BE2C (cell line): ENCODE data around the gene PPP2R2B.

Experiments used
- DNase-seq: peaks from one replicate; pipeline ENCODE4 v3.0.0-alpha.2; 2020
- H3K27me3 ChIP-seq: fragments of 250-450 bp; sonication (Bioruptor Pico); 2 replicates; pipeline ENCODE4 v1.5.1; 2020; ENCODE audit warnings: mild to moderate bottlenecking
- H3K36me3 ChIP-seq: fragments of 250-450 bp; sonication (Bioruptor Pico); 2 replicates; pipeline ENCODE4 v1.5.1; 2020; ENCODE audit warnings: mild to moderate bottlenecking
- H3K4me1 ChIP-seq: fragments of 250-450 bp; sonication (Bioruptor Pico); 2 replicates; pipeline ENCODE4 v1.5.1; 2020
- H3K4me3 ChIP-seq: 2 replicates; pipeline ENCODE4 v1.5.1; 2011; ENCODE audit warnings: low read depth, low read length
- H3K9me3 ChIP-seq: fragments of 250-450 bp; sonication (Bioruptor Pico); 2 replicates; pipeline ENCODE4 v1.5.1; 2020
- TF ChIP-seq, protein P1 (sequence below): IDR thresholded peaks from 2 replicates; pipeline ENCODE4 v1.5.1; 2012; ENCODE audit warnings: mild to moderate bottlenecking, low read depth, low read length

PPP2R2B gene

DNA sequence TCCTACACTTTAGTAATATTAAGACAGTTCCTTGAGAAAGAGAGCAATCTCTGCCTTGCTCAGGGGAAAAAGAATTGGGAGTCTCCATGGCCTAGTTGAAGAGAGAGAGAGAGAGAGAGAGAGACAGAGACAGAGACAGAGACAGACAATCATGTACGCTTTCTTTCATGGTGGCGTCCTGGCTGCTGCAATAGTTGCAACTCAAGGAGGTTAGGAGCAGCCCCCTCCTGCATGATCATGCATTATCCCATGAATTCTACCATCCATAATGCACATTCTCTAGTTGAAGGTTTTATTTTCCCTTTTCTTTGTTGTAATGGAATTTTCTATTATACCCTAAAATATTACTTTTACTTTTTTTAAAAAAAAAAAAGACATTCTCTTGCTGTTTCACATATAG, 50.7 kb downstream of the PPP2R2B start:
- H3K4me3 ChIP-seq, result no peak overlapping the region
- TF ChIP-seq, protein P1, sequence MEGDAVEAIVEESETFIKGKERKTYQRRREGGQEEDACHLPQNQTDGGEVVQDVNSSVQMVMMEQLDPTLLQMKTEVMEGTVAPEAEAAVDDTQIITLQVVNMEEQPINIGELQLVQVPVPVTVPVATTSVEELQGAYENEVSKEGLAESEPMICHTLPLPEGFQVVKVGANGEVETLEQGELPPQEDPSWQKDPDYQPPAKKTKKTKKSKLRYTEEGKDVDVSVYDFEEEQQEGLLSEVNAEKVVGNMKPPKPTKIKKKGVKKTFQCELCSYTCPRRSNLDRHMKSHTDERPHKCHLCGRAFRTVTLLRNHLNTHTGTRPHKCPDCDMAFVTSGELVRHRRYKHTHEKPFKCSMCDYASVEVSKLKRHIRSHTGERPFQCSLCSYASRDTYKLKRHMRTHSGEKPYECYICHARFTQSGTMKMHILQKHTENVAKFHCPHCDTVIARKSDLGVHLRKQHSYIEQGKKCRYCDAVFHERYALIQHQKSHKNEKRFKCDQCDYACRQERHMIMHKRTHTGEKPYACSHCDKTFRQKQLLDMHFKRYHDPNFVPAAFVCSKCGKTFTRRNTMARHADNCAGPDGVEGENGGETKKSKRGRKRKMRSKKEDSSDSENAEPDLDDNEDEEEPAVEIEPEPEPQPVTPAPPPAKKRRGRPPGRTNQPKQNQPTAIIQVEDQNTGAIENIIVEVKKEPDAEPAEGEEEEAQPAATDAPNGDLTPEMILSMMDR, result no peak
- peaks cover 14% of the 10 kb centered on the region for H3K4me1 ChIP-seq
- DNase-seq, result no peak
- no peaks in the 10 kb centered on the region for H3K27me3 ChIP-seq
- no peaks in the 10 kb centered on the region for H3K9me3 ChIP-seq
- no peaks in the 10 kb centered on the region for H3K36me3 ChIP-seq

DNA sequence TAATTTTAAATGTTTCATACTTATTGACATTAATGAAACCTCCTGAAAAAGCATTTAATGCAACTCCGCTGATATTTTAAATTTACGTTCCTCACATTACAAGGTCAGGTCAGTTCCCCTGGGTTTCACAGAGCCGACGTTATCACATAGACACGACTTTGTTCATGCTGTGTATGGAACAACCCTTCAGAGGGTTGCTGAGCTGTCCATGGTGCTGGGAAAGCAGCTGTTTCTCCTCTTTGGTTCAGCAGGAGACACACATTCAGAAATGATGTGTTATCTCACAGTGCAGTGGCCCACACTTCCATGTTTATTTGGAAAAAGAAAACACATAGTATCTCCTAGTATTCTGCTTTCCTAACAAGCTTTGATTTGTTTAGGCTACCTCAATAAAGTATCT, 53.5 kb downstream of the PPP2R2B start:
- TF ChIP-seq, protein P1, result no peak
- H3K36me3 ChIP-seq, result no peaks in the 10 kb centered on the region
- no peaks in the 10 kb centered on the region for H3K27me3 ChIP-seq

DNA sequence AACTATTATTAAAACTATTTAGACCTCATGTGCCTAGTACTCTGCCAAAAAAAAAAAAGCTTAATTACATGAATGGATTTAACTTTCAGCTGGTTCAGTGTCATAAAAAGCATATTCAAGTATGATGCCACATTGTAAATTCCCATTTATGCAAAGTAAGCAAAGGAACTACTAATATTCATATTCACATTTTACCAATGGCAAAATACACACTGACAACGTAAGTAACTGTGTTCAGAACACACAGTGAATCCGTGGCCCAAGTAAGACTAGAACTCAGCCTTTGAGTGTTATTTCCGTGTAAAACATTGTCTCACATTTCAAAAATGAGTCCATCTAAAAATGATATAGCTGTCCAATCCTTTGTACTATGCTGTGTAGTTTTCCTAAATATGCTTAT, 56.8 kb downstream of the PPP2R2B start:
- Histone ChIP-seq H3K36me3 (no peaks in the 10 kb centered on the region), H3K4me1 (peaks cover 5% of the 10 kb centered on the region; the same call in 1 of the 2 replicates), H3K27me3 (no peaks in the 10 kb centered on the region), H3K4me3 (no peak overlapping the region), H3K9me3 (no peaks in the 10 kb centered on the region)
- no peak for DNase-seq
- TF ChIP-seq, protein P1, result no peak

More for the DNA sequence above, 53.5 kb downstream of the PPP2R2B start:
- no peak for DNase-seq
- no peak overlapping the region for H3K4me3 ChIP-seq
- no peaks in the 10 kb centered on the region for H3K9me3 ChIP-seq
- H3K4me1 ChIP-seq, result peaks cover 14% of the 10 kb centered on the region

- TF ChIP-seq, protein P1, result no peak
- no peaks in the 10 kb centered on the region for H3K27me3 ChIP-seq
- H3K9me3 ChIP-seq, result no peaks in the 10 kb centered on the region
- no peak overlapping the region for H3K4me3 ChIP-seq
- H3K36me3 ChIP-seq, result no peaks in the 10 kb centered on the region
- H3K4me1 ChIP-seq, result peaks cover under 1% of the 10 kb centered on the region; the same call in 1 of the 2 replicates
- no peak for DNase-seq
Measured at GRCh38 chr5:146820987-146821386, 57.6 kb downstream of the PPP2R2B start.

- Histone ChIP-seq H3K27me3 (no peaks in the 10 kb centered on the region), H3K9me3 (no peaks in the 10 kb centered on the region), H3K4me3 (no peak overlapping the region), H3K4me1 (no peaks in the 10 kb centered on the region; the same call in none of the 2 replicates), H3K36me3 (no peaks in the 10 kb centered on the region)
- TF ChIP-seq, protein P1, result no peak
- no peak for DNase-seq
Measured at GRCh38 chr5:146818822-146819221, 59.7 kb downstream of the PPP2R2B start.

- no peaks in the 10 kb centered on the region for H3K36me3 ChIP-seq
- TF ChIP-seq, protein P1, result no peak
- H3K4me3 ChIP-seq, result no peak overlapping the region
- H3K4me1 ChIP-seq, result no peaks in the 10 kb centered on the region; the same call in none of the 2 replicates
- H3K27me3 ChIP-seq, result no peaks in the 10 kb centered on the region
- no peak for DNase-seq
- no peaks in the 10 kb centered on the region for H3K9me3 ChIP-seq
Measured at GRCh38 chr5:146817973-146818372, 60.6 kb downstream of the PPP2R2B start.
